Measurements from ENCODE around the gene KIFC3.
"Not testable (repeated sequence)": the region's sequence is repeated elsewhere in the genome, so short reads cannot be mapped to it uniquely, and the experiment has no call there.

The KIFC3 gene

GRCh38 chr16:57802341-57803133, at the start of gene KIFC3:
TSS of gene KIFC3 (minus strand) at chr16:57802491. CDS start at chr16:57798243, 4,248 bp downstream.
- DNase-seq, result peak; percentile 79
- Mint-ChIP-seq H3K4me3 (peak within 1 kb of the TSS; percentile 77), H3K4me1 (ENCODE audit: low read depth) (peaks cover 27% of the 10 kb centered on the region), H3K27ac (peak within 1 kb of the TSS; percentile 91), H3K9me3 (no peaks in the 10 kb centered on the region), H3K36me3 (ENCODE audit: low read depth) (no peaks in the 10 kb centered on the region), H3K27me3 (peaks cover 52% of the 10 kb centered on the region)

- Mint-ChIP-seq H3K36me3 (ENCODE audit: low read depth) (no peaks in the 10 kb centered on the region), H3K27ac (no peak overlapping the region), H3K9me3 (no peaks in the 10 kb centered on the region), H3K4me1 (ENCODE audit: low read depth) (peaks cover 4% of the 10 kb centered on the region), H3K27me3 (no peaks in the 10 kb centered on the region), H3K4me3 (no peak overlapping the region)
- DNase-seq, result no peak
Observed at GRCh38 chr16:57848181-57848580, 45.9 kb upstream of the KIFC3 start.

- DNase-seq; H3K27me3 Mint-ChIP-seq; H3K36me3 Mint-ChIP-seq (ENCODE audit: low read depth); H3K4me1 Mint-ChIP-seq (ENCODE audit: low read depth); H3K27ac Mint-ChIP-seq; H3K4me3 Mint-ChIP-seq; H3K9me3 Mint-ChIP-seq: not testable (repeated sequence)
Observed at GRCh38 chr16:57846931-57847330, 44.6 kb upstream of the KIFC3 start.

- H3K4me3 Mint-ChIP-seq, result no peak overlapping the region
- H3K27me3 Mint-ChIP-seq, result no peaks in the 10 kb centered on the region
- no peaks in the 10 kb centered on the region for H3K9me3 Mint-ChIP-seq
- no peak overlapping the region for H3K27ac Mint-ChIP-seq
- H3K4me1 Mint-ChIP-seq (ENCODE audit: low read depth), result peaks cover 4% of the 10 kb centered on the region
- no peak for DNase-seq
- H3K36me3 Mint-ChIP-seq (ENCODE audit: low read depth), result no peaks in the 10 kb centered on the region
Observed at GRCh38 chr16:57846078-57846697, 43.9 kb upstream of the KIFC3 start.

GRCh38 chr16:57845115-57845514, 42.8 kb upstream of the KIFC3 start:
- no peaks in the 10 kb centered on the region for H3K9me3 Mint-ChIP-seq
- DNase-seq, result no peak
- no peak overlapping the region for H3K4me3 Mint-ChIP-seq
- no peak overlapping the region for H3K27ac Mint-ChIP-seq
- H3K27me3 Mint-ChIP-seq, result no peaks in the 10 kb centered on the region
- H3K4me1 Mint-ChIP-seq (ENCODE audit: low read depth), result peaks cover 4% of the 10 kb centered on the region
- H3K36me3 Mint-ChIP-seq (ENCODE audit: low read depth), result no peaks in the 10 kb centered on the region

GRCh38 chr16:57844416-57845030, 42.2 kb upstream of the KIFC3 start:
- H3K4me1 Mint-ChIP-seq (ENCODE audit: low read depth), result peaks cover 4% of the 10 kb centered on the region
- no peaks in the 10 kb centered on the region for H3K27me3 Mint-ChIP-seq
- H3K36me3 Mint-ChIP-seq (ENCODE audit: low read depth), result no peaks in the 10 kb centered on the region
- H3K9me3 Mint-ChIP-seq, result no peaks in the 10 kb centered on the region
- H3K27ac Mint-ChIP-seq, result no peak overlapping the region
- DNase-seq, result no peak
- H3K4me3 Mint-ChIP-seq, result no peak overlapping the region

- H3K27ac Mint-ChIP-seq, result no peak overlapping the region
- no peak overlapping the region for H3K4me3 Mint-ChIP-seq
Observed at GRCh38 chr16:57843400-57843799, 41.1 kb upstream of the KIFC3 start.

GRCh38 chr16:57842601-57843000, 40.3 kb upstream of the KIFC3 start:
- Mint-ChIP-seq H3K36me3 (ENCODE audit: low read depth) (no peaks in the 10 kb centered on the region), H3K27ac (no peak overlapping the region), H3K4me1 (ENCODE audit: low read depth) (peaks cover 4% of the 10 kb centered on the region), H3K27me3 (no peaks in the 10 kb centered on the region), H3K9me3 (no peaks in the 10 kb centered on the region), H3K4me3 (no peak overlapping the region)
- no peak for DNase-seq

More at GRCh38 chr16:57843400-57843799, 41.1 kb upstream of the KIFC3 start:
- no peak for DNase-seq
- no peaks in the 10 kb centered on the region for H3K36me3 Mint-ChIP-seq (ENCODE audit: low read depth)
- H3K4me1 Mint-ChIP-seq (ENCODE audit: low read depth), result peaks cover 4% of the 10 kb centered on the region
- no peaks in the 10 kb centered on the region for H3K9me3 Mint-ChIP-seq
- no peaks in the 10 kb centered on the region for H3K27me3 Mint-ChIP-seq

- H3K4me3 Mint-ChIP-seq, result no peak overlapping the region
Observed at GRCh38 chr16:57840833-57841232, 38.5 kb upstream of the KIFC3 start.

GRCh38 chr16:57838161-57838560, 35.9 kb upstream of the KIFC3 start:
- Mint-ChIP-seq H3K27ac (no peak overlapping the region), H3K9me3 (no peaks in the 10 kb centered on the region), H3K36me3 (ENCODE audit: low read depth) (no peaks in the 10 kb centered on the region), H3K4me3 (no peak overlapping the region), H3K4me1 (ENCODE audit: low read depth) (no peaks in the 10 kb centered on the region), H3K27me3 (no peaks in the 10 kb centered on the region)
- DNase-seq, result no peak

More at GRCh38 chr16:57840833-57841232, 38.5 kb upstream of the KIFC3 start:
- no peaks in the 10 kb centered on the region for H3K36me3 Mint-ChIP-seq (ENCODE audit: low read depth)
- no peak overlapping the region for H3K27ac Mint-ChIP-seq
- H3K4me1 Mint-ChIP-seq (ENCODE audit: low read depth), result no peaks in the 10 kb centered on the region
- DNase-seq, result no peak
- H3K27me3 Mint-ChIP-seq, result no peaks in the 10 kb centered on the region
- H3K9me3 Mint-ChIP-seq, result no peaks in the 10 kb centered on the region

- H3K9me3 Mint-ChIP-seq, result no peaks in the 10 kb centered on the region
- H3K4me1 Mint-ChIP-seq (ENCODE audit: low read depth), result no peaks in the 10 kb centered on the region
- H3K27ac Mint-ChIP-seq, result no peak overlapping the region
- H3K36me3 Mint-ChIP-seq (ENCODE audit: low read depth), result no peaks in the 10 kb centered on the region
- DNase-seq, result no peak
- no peak overlapping the region for H3K4me3 Mint-ChIP-seq
- no peaks in the 10 kb centered on the region for H3K27me3 Mint-ChIP-seq
Observed at GRCh38 chr16:57837305-57838125, 35.2 kb upstream of the KIFC3 start.

- not testable (repeated sequence) for DNase-seq; H3K27me3 Mint-ChIP-seq; H3K4me3 Mint-ChIP-seq; H3K27ac Mint-ChIP-seq; H3K4me1 Mint-ChIP-seq (ENCODE audit: low read depth); H3K36me3 Mint-ChIP-seq (ENCODE audit: low read depth); H3K9me3 Mint-ChIP-seq
Observed at GRCh38 chr16:57835439-57835838, 33.1 kb upstream of the KIFC3 start.

GRCh38 chr16:57834936-57835335, 32.6 kb upstream of the KIFC3 start:
- H3K27ac Mint-ChIP-seq, result no peak overlapping the region
- H3K9me3 Mint-ChIP-seq, result no peaks in the 10 kb centered on the region
- no peaks in the 10 kb centered on the region for H3K4me1 Mint-ChIP-seq (ENCODE audit: low read depth)
- no peaks in the 10 kb centered on the region for H3K27me3 Mint-ChIP-seq
- no peak overlapping the region for H3K4me3 Mint-ChIP-seq
- no peaks in the 10 kb centered on the region for H3K36me3 Mint-ChIP-seq (ENCODE audit: low read depth)
- DNase-seq, result no peak

GRCh38 chr16:57830890-57831484, 28.7 kb upstream of the KIFC3 start:
- no peak overlapping the region for H3K27ac Mint-ChIP-seq
- no peak overlapping the region for H3K4me3 Mint-ChIP-seq
- no peaks in the 10 kb centered on the region for H3K9me3 Mint-ChIP-seq
- no peaks in the 10 kb centered on the region for H3K27me3 Mint-ChIP-seq
- no peak for DNase-seq
- no peaks in the 10 kb centered on the region for H3K36me3 Mint-ChIP-seq (ENCODE audit: low read depth)
- no peaks in the 10 kb centered on the region for H3K4me1 Mint-ChIP-seq (ENCODE audit: low read depth)
